Endothelial cell of umbilical vein (primary cell): Measurements from ENCODE around the gene IDH3A.

Experiments used
- CTCF ChIP-seq, 2 donors: IDR thresholded peaks; 1 replicate in 1 of 2; 2 replicates in 1 of 2; pipeline ENCODE4 v1.5.1; 2011; ENCODE audit warnings: low read length in 2 of 2, mild to moderate bottlenecking in 2 of 2, moderate library complexity in 2 of 2, control low read depth in 1 of 2, inconsistent platforms in 1 of 2, low read depth in 1 of 2; ENCODE audit not compliant: insufficient read depth in 1 of 2; ENCODE audit errors: extremely low read depth in 1 of 2
- EZH2 ChIP-seq: IDR thresholded peaks from 2 replicates; pipeline ENCODE4 v1.6.1; 2012; ENCODE audit warnings: borderline replicate concordance, low read depth, mild to moderate bottlenecking, moderate library complexity, low read length, inconsistent platforms; ENCODE audit not compliant: severe bottlenecking
- MAX ChIP-seq: IDR thresholded peaks from 2 replicates; pipeline ENCODE4 v1.6.1; 2011; ENCODE audit not compliant: insufficient read depth, insufficient read length
- POLR2A ChIP-seq: IDR thresholded peaks from 2 replicates; pipeline ENCODE4 v1.6.1; 2012; ENCODE audit warnings: low read depth, mild to moderate bottlenecking, control low read depth, low read length
- POLR2AphosphoS5 ChIP-seq: IDR thresholded peaks from 2 replicates; pipeline ENCODE4 v1.6.1; 2012; ENCODE audit warnings: low read depth, mild to moderate bottlenecking, control low read depth, low read length, moderate library complexity; ENCODE audit not compliant: insufficient read depth

- TF ChIP-seq MAX: no peak
- TF ChIP-seq CTCF (IDR thresholded peaks at IDR 0.05; ENCODE audit: extremely low read depth in 1 of 2, insufficient read depth in 1 of 2, low read depth in 1 of 2, low read length in 2 of 2): no peak
- TF ChIP-seq POLR2A: no peak
- TF ChIP-seq EZH2: no peak
- TF ChIP-seq POLR2AphosphoS5: no peak
Observed at GRCh38 chr15:78148392-78149067, 632 bp upstream of the IDH3A start.
